Measurements from ENCODE around the gene EIF2AK2.

DNA sequence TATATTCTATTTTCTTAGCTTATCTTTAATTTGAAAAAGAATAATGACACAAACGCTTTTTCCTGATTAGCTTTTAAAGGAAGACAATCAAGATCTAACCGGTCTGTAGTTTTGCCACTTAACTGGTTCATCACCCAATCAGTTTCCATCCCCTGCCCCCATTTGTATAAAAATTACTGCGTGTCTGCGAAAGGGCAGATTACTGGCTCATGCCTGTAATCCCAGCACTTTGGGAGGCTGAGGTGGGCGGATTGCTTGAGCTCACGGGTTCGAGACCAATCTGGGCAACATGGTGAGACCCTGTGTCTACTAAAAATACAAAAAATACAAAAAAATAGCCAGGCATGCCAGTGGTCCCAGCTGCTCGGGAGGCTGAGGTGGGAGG, 41.9 kb upstream of the EIF2AK2 start:
- TF ChIP-seq, protein P1, sequence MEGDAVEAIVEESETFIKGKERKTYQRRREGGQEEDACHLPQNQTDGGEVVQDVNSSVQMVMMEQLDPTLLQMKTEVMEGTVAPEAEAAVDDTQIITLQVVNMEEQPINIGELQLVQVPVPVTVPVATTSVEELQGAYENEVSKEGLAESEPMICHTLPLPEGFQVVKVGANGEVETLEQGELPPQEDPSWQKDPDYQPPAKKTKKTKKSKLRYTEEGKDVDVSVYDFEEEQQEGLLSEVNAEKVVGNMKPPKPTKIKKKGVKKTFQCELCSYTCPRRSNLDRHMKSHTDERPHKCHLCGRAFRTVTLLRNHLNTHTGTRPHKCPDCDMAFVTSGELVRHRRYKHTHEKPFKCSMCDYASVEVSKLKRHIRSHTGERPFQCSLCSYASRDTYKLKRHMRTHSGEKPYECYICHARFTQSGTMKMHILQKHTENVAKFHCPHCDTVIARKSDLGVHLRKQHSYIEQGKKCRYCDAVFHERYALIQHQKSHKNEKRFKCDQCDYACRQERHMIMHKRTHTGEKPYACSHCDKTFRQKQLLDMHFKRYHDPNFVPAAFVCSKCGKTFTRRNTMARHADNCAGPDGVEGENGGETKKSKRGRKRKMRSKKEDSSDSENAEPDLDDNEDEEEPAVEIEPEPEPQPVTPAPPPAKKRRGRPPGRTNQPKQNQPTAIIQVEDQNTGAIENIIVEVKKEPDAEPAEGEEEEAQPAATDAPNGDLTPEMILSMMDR (IDR thresholded peaks at IDR 0.05): no peak
- no peak for TF ChIP-seq ZFX (IDR thresholded peaks at IDR 0.05; ENCODE audit: borderline replicate concordance)

All from 22Rv1 (cell line).